HepG2 (cell line): ENCODE measurements around the gene SPHK1. TPM values are rescaled to one million over a fixed set of nuclear protein-coding genes. Genes with fewer than 3 reads are reported as not detected.

Experiments
- ATF7-NPFF ChIP-seq: sonication (generic); formaldehyde crosslinking; IDR thresholded peaks from 2 replicates; pipeline ENCODE4 v1.8.1; 2023; ENCODE audit warnings: mild to moderate bottlenecking, low read depth, missing genetic modification reagents, moderate library complexity
- RFX1 ChIP-seq: fragments of 450-650 bp; IDR thresholded peaks from 2 replicates; pipeline ENCODE4 v1.6.1; 2017
- SIX1 ChIP-seq: sonication (generic); formaldehyde crosslinking; IDR thresholded peaks from 2 replicates; pipeline ENCODE4 v1.4.0; 2020; ENCODE audit warnings: missing genetic modification reagents, borderline replicate concordance
- TCF12 ChIP-seq, 2 experiments: fragments of 450-650 bp in 1 of 2; sonication (generic) in 1 of 2; formaldehyde crosslinking in 1 of 2; IDR thresholded peaks; 2 replicates each; pipeline versions ENCODE4 v1.6.1 to v1.8.0; 2017 to 2022; ENCODE audit warnings: antibody characterized with exemption in 1 of 2, mild to moderate bottlenecking in 1 of 2, missing genetic modification reagents in 1 of 2, moderate library complexity in 1 of 2
- ZNF407 ChIP-seq: sonication (generic); formaldehyde crosslinking; IDR thresholded peaks from one replicate; pipeline ENCODE4 v1.5.1; 2020; ENCODE audit warnings: mild to moderate bottlenecking, missing genetic modification reagents; ENCODE audit errors: not compliant biosample characterization
- polyA plus RNA-seq, 8 experiments: library from polyadenylated mRNA; depleted of rRNA in 3 of 8; stranded (reverse) in 7 of 8; unstranded in 1 of 8; fragments of >200 nt; fragmentation: Illumina TruSeq in 4 of 8; extraction: Trizol in 4 of 8; gene quantifications; 2 replicates each; pipeline versions ENCODE4 v1.2.1 to v1.2.3, GENCODE V29; 2011 to 2016; ENCODE audit warnings: low read depth in 4 of 8, missing spikeins in 1 of 8, mixed read lengths in 1 of 8; ENCODE audit not compliant: insufficient read depth in 1 of 8
- total RNA-seq, 5 experiments: library from RNA; depleted of rRNA; stranded (reverse); fragments of >200 nt; fragmentation: Illumina TruSeq; extraction: Trizol; gene quantifications; 2 replicates each; pipeline ENCODE4 v1.2.3, GENCODE V29; 2016; ENCODE audit warnings: low read depth in 1 of 5
- TF ChIP-seq, protein P1 (sequence below): sonication (generic); formaldehyde crosslinking; IDR thresholded peaks from 2 replicates; pipeline ENCODE4 v1.5.1; 2020; ENCODE audit warnings: mild to moderate bottlenecking, missing genetic modification reagents, borderline replicate concordance
- TF ChIP-seq, protein P2 (sequence below): IDR thresholded peaks from 2 replicates; pipeline ENCODE4 v1.4.0; 2020; ENCODE audit warnings: mild to moderate bottlenecking, missing genetic modification reagents

SPHK1 gene
- total and polyA plus RNA-seq, 2 of the 13 experiments (the other 11 are each of a cell fraction or from before 2014, with no cell fraction given), result 129 to 160 TPM

GRCh38 chr17:76383546-76384221, 725 bp upstream of the SPHK1 start (continued):
- TF ChIP-seq ATF7-NPFF (CRISPR knock-in tag), result peak; percentile 63; the same call in 1 of the 2 replicates
- no peak for TF ChIP-seq ZNF407 (CRISPR knock-in tag)
- no peak for TF ChIP-seq SIX1 (CRISPR knock-in tag)
- TF ChIP-seq, protein P1, sequence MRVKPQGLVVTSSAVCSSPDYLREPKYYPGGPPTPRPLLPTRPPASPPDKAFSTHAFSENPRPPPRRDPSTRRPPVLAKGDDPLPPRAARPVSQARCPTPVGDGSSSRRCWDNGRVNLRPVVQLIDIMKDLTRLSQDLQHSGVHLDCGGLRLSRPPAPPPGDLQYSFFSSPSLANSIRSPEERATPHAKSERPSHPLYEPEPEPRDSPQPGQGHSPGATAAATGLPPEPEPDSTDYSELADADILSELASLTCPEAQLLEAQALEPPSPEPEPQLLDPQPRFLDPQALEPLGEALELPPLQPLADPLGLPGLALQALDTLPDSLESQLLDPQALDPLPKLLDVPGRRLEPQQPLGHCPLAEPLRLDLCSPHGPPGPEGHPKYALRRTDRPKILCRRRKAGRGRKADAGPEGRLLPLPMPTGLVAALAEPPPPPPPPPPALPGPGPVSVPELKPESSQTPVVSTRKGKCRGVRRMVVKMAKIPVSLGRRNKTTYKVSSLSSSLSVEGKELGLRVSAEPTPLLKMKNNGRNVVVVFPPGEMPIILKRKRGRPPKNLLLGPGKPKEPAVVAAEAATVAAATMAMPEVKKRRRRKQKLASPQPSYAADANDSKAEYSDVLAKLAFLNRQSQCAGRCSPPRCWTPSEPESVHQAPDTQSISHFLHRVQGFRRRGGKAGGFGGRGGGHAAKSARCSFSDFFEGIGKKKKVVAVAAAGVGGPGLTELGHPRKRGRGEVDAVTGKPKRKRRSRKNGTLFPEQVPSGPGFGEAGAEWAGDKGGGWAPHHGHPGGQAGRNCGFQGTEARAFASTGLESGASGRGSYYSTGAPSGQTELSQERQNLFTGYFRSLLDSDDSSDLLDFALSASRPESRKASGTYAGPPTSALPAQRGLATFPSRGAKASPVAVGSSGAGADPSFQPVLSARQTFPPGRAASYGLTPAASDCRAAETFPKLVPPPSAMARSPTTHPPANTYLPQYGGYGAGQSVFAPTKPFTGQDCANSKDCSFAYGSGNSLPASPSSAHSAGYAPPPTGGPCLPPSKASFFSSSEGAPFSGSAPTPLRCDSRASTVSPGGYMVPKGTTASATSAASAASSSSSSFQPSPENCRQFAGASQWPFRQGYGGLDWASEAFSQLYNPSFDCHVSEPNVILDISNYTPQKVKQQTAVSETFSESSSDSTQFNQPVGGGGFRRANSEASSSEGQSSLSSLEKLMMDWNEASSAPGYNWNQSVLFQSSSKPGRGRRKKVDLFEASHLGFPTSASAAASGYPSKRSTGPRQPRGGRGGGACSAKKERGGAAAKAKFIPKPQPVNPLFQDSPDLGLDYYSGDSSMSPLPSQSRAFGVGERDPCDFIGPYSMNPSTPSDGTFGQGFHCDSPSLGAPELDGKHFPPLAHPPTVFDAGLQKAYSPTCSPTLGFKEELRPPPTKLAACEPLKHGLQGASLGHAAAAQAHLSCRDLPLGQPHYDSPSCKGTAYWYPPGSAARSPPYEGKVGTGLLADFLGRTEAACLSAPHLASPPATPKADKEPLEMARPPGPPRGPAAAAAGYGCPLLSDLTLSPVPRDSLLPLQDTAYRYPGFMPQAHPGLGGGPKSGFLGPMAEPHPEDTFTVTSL (CRISPR knock-in tag), result peak; percentile 60; the same call in 1 of the 2 replicates
- no peak for TF ChIP-seq TCF12 (IDR thresholded peaks at IDR 0.05)
- no peak for TF ChIP-seq TCF12 (CRISPR knock-in tag; IDR thresholded peaks at IDR 0.05)
- TF ChIP-seq, protein P2, sequence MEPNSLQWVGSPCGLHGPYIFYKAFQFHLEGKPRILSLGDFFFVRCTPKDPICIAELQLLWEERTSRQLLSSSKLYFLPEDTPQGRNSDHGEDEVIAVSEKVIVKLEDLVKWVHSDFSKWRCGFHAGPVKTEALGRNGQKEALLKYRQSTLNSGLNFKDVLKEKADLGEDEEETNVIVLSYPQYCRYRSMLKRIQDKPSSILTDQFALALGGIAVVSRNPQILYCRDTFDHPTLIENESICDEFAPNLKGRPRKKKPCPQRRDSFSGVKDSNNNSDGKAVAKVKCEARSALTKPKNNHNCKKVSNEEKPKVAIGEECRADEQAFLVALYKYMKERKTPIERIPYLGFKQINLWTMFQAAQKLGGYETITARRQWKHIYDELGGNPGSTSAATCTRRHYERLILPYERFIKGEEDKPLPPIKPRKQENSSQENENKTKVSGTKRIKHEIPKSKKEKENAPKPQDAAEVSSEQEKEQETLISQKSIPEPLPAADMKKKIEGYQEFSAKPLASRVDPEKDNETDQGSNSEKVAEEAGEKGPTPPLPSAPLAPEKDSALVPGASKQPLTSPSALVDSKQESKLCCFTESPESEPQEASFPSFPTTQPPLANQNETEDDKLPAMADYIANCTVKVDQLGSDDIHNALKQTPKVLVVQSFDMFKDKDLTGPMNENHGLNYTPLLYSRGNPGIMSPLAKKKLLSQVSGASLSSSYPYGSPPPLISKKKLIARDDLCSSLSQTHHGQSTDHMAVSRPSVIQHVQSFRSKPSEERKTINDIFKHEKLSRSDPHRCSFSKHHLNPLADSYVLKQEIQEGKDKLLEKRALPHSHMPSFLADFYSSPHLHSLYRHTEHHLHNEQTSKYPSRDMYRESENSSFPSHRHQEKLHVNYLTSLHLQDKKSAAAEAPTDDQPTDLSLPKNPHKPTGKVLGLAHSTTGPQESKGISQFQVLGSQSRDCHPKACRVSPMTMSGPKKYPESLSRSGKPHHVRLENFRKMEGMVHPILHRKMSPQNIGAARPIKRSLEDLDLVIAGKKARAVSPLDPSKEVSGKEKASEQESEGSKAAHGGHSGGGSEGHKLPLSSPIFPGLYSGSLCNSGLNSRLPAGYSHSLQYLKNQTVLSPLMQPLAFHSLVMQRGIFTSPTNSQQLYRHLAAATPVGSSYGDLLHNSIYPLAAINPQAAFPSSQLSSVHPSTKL (CRISPR knock-in tag), result no peak; the same call in 1 of the 2 replicates
- no peak for TF ChIP-seq RFX1
